GM23248 (cell line): ENCODE results near the gene GGT7. TPM values are rescaled to one million over a fixed set of nuclear protein-coding genes. Genes with fewer than 3 reads are reported as not detected.

ENCODE experiments used
- DNase-seq: peaks from one replicate; pipeline ENCODE4 v3.0.0-alpha.2; 2015
- H2AFZ ChIP-seq: fragments of 200-600 bp; sonication (generic); 2 replicates; pipeline ENCODE4 v1.6.1; 2016; ENCODE audit warnings: antibody characterized with exemption
- H3F3A ChIP-seq: fragments of 200-600 bp; sonication (generic); 2 replicates; pipeline ENCODE4 v1.6.1; 2016; ENCODE audit warnings: mild to moderate bottlenecking, antibody characterized with exemption, mixed run types; ENCODE audit not compliant: insufficient read depth
- H3K27ac ChIP-seq: fragments of 200-600 bp; sonication (generic); 2 replicates; pipeline ENCODE4 v1.5.1; 2016; ENCODE audit warnings: mild to moderate bottlenecking
- H3K27me3 ChIP-seq: fragments of 200-600 bp; sonication (generic); replicated peaks from 2 replicates; pipeline ENCODE4 v1.6.1; 2016; ENCODE audit warnings: mild to moderate bottlenecking; ENCODE audit not compliant: insufficient read depth
- H3K36me3 ChIP-seq: fragments of 200-600 bp; sonication (generic); 2 replicates; pipeline ENCODE4 v1.6.1; 2016; ENCODE audit warnings: low read depth, mild to moderate bottlenecking
- H3K4me1 ChIP-seq: fragments of 200-600 bp; sonication (generic); 2 replicates; pipeline ENCODE4 v1.6.1; 2016; ENCODE audit warnings: mild to moderate bottlenecking; ENCODE audit not compliant: insufficient read depth
- H3K4me2 ChIP-seq: fragments of 200-600 bp; sonication (generic); one replicate; pipeline ENCODE4 v1.6.1; 2016; ENCODE audit warnings: mild to moderate bottlenecking; ENCODE audit not compliant: unreplicated experiment
- H3K4me3 ChIP-seq: fragments of 200-600 bp; sonication (generic); 2 replicates; pipeline ENCODE4 v1.5.1; 2016; ENCODE audit warnings: mild to moderate bottlenecking
- H3K79me2 ChIP-seq: fragments of 200-600 bp; sonication (generic); 2 replicates; pipeline ENCODE4 v1.6.1; 2016; ENCODE audit warnings: mild to moderate bottlenecking; ENCODE audit not compliant: insufficient read depth
- H3K9ac ChIP-seq: fragments of 200-600 bp; sonication (generic); 2 replicates; pipeline ENCODE4 v1.6.1; 2016; ENCODE audit warnings: mild to moderate bottlenecking
- H3K9me2 ChIP-seq: fragments of 200-600 bp; sonication (generic); 2 replicates; pipeline ENCODE4 v1.6.1; 2016; ENCODE audit warnings: mixed run types, mild to moderate bottlenecking, moderate library complexity; ENCODE audit not compliant: insufficient read depth
- H3K9me3 ChIP-seq: fragments of 200-600 bp; sonication (generic); one replicate; pipeline ENCODE4 v1.6.1; 2017; ENCODE audit warnings: low read depth
- H4K20me1 ChIP-seq: fragments of 200-600 bp; sonication (generic); 2 replicates; pipeline ENCODE4 v1.6.0; 2016; ENCODE audit not compliant: insufficient read depth
- EZH2 ChIP-seq: fragments of 200-600 bp; sonication (generic); IDR thresholded peaks from 2 replicates; pipeline ENCODE4 v1.6.1; 2018; ENCODE audit warnings: antibody characterized with exemption, mild to moderate bottlenecking; ENCODE audit not compliant: insufficient read depth, poor library complexity, severe bottlenecking
- EZH2phosphoT487 ChIP-seq: fragments of 200-600 bp; sonication (generic); IDR thresholded peaks from 2 replicates; pipeline ENCODE4 v1.6.1; 2018; ENCODE audit warnings: antibody characterized with exemption, moderate library complexity, mild to moderate bottlenecking, low read depth; ENCODE audit not compliant: insufficient read depth
- WGBS, 2 experiments: methylation state at CpG; one replicate each; pipeline ENCODE4 v1.1.6; 2015 to 2017; ENCODE audit warnings: low lambda C conversion rate in 2 of 2, low coverage in 1 of 2; ENCODE audit errors: missing lambda C conversion rate in 2 of 2; 5-methylcytosine and 5-hydroxymethylcytosine counted together
- in situ Hi-C: fragments of 300-500 bp; cut with MboI; formaldehyde crosslinking; loops from 2 replicates; pipeline ENCODE4 v1.15.0; 2020
- polyA plus RNA-seq: library from polyadenylated mRNA; unstranded; fragments of >200 nt; fragmentation: Nextera tagmentation; extraction: Ambion mirVana; gene quantifications from 2 replicates; pipeline ENCODE4 v1.2.1, GENCODE V29; 2016
- total RNA-seq: library from RNA; depleted of rRNA; stranded (reverse); fragments of >200 nt; shearing (Covaris generic); gene quantifications from 2 replicates; pipeline ENCODE4 v1.2.3, GENCODE V29; 2014; rRNA removed

GGT7 gene, protein sequence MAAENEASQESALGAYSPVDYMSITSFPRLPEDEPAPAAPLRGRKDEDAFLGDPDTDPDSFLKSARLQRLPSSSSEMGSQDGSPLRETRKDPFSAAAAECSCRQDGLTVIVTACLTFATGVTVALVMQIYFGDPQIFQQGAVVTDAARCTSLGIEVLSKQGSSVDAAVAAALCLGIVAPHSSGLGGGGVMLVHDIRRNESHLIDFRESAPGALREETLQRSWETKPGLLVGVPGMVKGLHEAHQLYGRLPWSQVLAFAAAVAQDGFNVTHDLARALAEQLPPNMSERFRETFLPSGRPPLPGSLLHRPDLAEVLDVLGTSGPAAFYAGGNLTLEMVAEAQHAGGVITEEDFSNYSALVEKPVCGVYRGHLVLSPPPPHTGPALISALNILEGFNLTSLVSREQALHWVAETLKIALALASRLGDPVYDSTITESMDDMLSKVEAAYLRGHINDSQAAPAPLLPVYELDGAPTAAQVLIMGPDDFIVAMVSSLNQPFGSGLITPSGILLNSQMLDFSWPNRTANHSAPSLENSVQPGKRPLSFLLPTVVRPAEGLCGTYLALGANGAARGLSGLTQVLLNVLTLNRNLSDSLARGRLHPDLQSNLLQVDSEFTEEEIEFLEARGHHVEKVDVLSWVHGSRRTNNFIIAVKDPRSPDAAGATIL
- total RNA-seq = 9.2 and 10.2 TPM in 2 replicates
- 17.6 and 20.4 TPM in 2 replicates for polyA plus RNA-seq

GRCh38 chr20:34872622-34873224 is at the start of gene GGT7:
Gene GGT7, minus strand, starts transcription at chr20:34872856. Its CDS starts 41 bp downstream, at chr20:34872815.
- Histone ChIP-seq H3K9me2 (no peaks in the 10 kb centered on the region), H3K27ac (no peak within 1 kb of the TSS), H3K27me3 (no peaks in the 10 kb centered on the region), H3F3A (peaks cover 9% of the 10 kb centered on the region), H3K4me2 (peak within 1 kb of the TSS; percentile 88), H2AFZ (peak within 1 kb of the TSS; percentile 91), H3K9me3 (no peaks in the 10 kb centered on the region), H3K9ac (peak within 1 kb of the TSS; percentile 67), H4K20me1 (no peaks in the 10 kb centered on the region), H3K4me1 (peaks cover 10% of the 10 kb centered on the region), H3K36me3 (no peaks in the 10 kb centered on the region), H3K79me2 (peaks cover 8% of the 10 kb centered on the region), H3K4me3 (peak within 1 kb of the TSS; percentile 84)
- DNase-seq = peak; percentile 89
- WGBS, 2 experiments = 0 to 1% methylated on average over 34 to 37 of the region's 52 CpGs
- TF ChIP-seq EZH2phosphoT487 = no peak
- TF ChIP-seq EZH2 = no peak
- in situ Hi-C loops = no loop called here

DNA sequence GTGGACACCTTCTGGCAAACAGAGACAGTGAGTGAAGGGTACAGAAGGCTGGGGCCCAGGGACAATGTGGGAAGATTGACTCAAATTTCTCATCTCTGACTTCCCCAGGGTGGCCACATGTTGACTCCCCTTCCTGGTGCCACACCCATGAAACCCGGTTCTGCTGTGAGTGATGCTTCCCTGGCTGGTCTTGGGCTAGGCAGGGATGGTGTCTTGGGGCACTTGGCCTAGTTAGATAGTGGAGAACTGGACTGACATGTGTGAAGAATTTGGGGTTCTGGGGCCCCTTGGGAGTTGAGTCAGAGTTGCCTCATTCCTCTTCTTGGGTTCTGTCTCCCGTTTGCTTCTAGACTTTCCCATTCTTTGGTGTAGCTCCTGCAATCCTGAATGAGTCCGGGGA is 48.8 kb upstream of the GGT7 start:
- Histone ChIP-seq H3K36me3 (peaks cover 13% of the 10 kb centered on the region), H3F3A (peaks cover 14% of the 10 kb centered on the region), H3K27me3 (no peaks in the 10 kb centered on the region), H3K4me3 (no peak overlapping the region), H3K79me2 (no peaks in the 10 kb centered on the region), H4K20me1 (no peaks in the 10 kb centered on the region), H3K9me3 (no peaks in the 10 kb centered on the region), H3K4me2 (no peak overlapping the region), H3K27ac (no peak overlapping the region), H3K9me2 (no peaks in the 10 kb centered on the region), H2AFZ (no peak overlapping the region), H3K9ac (no peak overlapping the region), H3K4me1 (peaks cover 16% of the 10 kb centered on the region)
- WGBS, 2 experiments = 46 to 61% methylated on average over 3 of the region's 3 CpGs
- DNase-seq = peak; percentile 44
- in situ Hi-C loops = no loop called here
- TF ChIP-seq EZH2 = no peak
- no peak for TF ChIP-seq EZH2phosphoT487

DNA sequence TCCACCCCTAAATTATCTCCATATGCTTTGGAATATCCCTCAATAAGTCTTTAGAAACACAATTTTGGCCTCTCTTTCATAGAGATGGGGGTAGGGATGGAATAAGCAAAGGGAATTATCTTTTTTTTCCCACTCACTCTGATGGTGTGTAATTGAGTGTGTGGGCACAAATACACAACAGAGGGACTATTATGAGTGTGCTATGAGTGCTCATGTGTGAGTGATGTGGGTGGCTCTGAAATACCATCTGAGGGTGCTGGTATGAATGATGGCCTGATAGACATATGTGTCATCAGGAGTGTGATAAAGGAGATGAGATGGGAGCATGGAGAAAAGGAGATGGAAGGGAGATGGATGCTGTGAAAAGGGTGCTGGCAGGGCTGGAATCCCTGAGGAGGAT is 47.4 kb upstream of the GGT7 start:
- Histone ChIP-seq H2AFZ (no peak overlapping the region), H3K9ac (no peak overlapping the region), H3K4me1 (peaks cover 16% of the 10 kb centered on the region), H3K4me3 (no peak overlapping the region), H3K27me3 (no peaks in the 10 kb centered on the region), H3K4me2 (no peak overlapping the region), H3K9me3 (no peaks in the 10 kb centered on the region), H3K27ac (no peak overlapping the region), H3K36me3 (no peaks in the 10 kb centered on the region), H4K20me1 (no peaks in the 10 kb centered on the region), H3F3A (peaks cover 14% of the 10 kb centered on the region), H3K9me2 (no peaks in the 10 kb centered on the region), H3K79me2 (no peaks in the 10 kb centered on the region)
- in situ Hi-C loops = no loop called here
- no peak for TF ChIP-seq EZH2phosphoT487
- DNase-seq = no peak

GRCh38 chr20:34916774-34917354 is 44.2 kb upstream of the GGT7 start:
- Histone ChIP-seq H2AFZ (no peak overlapping the region), H3K4me3 (no peak overlapping the region), H3K4me1 (no peaks in the 10 kb centered on the region), H3K27me3 (no peaks in the 10 kb centered on the region), H3K4me2 (no peak overlapping the region), H3K9ac (no peak overlapping the region), H3K27ac (no peak overlapping the region), H3K36me3 (no peaks in the 10 kb centered on the region), H3K9me3 (no peaks in the 10 kb centered on the region), H3F3A (no peaks in the 10 kb centered on the region), H3K9me2 (no peaks in the 10 kb centered on the region), H3K79me2 (no peaks in the 10 kb centered on the region; the same call in 1 of the 2 replicates), H4K20me1 (no peaks in the 10 kb centered on the region)
- 63 to 71% methylated on average over 2 of the region's 2 CpGs for WGBS, 2 experiments
- TF ChIP-seq EZH2 = no peak
- TF ChIP-seq EZH2phosphoT487 = no peak
- in situ Hi-C loops = no loop called here
- DNase-seq = no peak
